ENCODE data around the gene PDSS2.

- TF ChIP-seq, protein P1, sequence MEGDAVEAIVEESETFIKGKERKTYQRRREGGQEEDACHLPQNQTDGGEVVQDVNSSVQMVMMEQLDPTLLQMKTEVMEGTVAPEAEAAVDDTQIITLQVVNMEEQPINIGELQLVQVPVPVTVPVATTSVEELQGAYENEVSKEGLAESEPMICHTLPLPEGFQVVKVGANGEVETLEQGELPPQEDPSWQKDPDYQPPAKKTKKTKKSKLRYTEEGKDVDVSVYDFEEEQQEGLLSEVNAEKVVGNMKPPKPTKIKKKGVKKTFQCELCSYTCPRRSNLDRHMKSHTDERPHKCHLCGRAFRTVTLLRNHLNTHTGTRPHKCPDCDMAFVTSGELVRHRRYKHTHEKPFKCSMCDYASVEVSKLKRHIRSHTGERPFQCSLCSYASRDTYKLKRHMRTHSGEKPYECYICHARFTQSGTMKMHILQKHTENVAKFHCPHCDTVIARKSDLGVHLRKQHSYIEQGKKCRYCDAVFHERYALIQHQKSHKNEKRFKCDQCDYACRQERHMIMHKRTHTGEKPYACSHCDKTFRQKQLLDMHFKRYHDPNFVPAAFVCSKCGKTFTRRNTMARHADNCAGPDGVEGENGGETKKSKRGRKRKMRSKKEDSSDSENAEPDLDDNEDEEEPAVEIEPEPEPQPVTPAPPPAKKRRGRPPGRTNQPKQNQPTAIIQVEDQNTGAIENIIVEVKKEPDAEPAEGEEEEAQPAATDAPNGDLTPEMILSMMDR (IDR thresholded peaks at IDR 0.05; ENCODE audit: low read length), result no peak
- no peak for TF ChIP-seq EZH2 (IDR thresholded peaks at IDR 0.05; ENCODE audit: borderline replicate concordance, low read length)
These were observed 58.7 kb downstream of the PDSS2 start for GRCh38 chr6:107400616-107401147.

All from OCI-LY1 (cell line).